WI38 (cell line): Measurements from ENCODE around the gene DICER1.

Experiments used
- H3K4me3 ChIP-seq: 2 replicates; pipeline ENCODE4 v1.5.1; 2011; ENCODE audit warnings: low read depth, mild to moderate bottlenecking, control low read depth, low read length
- TF ChIP-seq, protein P1 (sequence below): IDR thresholded peaks from 2 replicates; pipeline ENCODE4 v1.5.1; 2012; ENCODE audit warnings: low read depth, mild to moderate bottlenecking, control low read depth, low read length

Gene DICER1

DNA sequence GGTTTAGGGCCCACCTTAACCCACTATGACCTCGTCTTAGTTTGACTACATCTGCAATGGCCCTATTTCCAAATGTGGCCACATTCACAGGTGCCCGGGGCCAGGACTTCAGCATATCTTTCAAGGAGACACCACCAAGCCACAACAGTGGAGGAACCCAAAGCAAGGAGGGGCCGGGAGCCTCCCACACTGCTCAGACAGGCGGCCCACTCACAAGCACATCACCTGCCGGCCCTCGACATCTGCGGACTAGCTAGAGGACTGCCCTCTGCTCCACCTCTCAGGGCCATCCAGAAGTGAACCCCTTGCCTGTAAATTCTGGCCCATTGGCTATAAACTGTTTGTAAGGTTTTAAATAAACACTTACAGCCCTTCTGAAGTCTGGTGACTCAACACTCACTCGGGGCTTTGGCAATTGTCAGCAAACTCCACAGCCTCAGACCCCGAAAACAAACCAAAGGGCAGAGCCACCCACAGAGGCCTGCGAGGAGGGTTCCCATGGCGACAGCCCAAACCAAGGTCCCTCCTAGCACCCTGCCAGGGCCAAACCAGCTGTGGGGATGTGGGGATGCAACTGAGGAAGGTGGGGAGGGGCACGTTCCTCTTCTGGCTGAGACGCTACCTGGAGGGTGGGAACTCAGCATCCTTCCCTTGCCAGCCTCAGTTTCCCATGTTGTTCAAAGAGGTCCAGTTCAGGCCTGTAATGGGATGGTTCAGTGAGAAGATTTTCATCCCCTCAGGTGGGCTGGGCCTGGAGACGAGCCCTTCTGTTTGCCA lies 95.8 kb downstream of the DICER1 start:
- H3K4me3 ChIP-seq, result no peak overlapping the region
- TF ChIP-seq, protein P1, sequence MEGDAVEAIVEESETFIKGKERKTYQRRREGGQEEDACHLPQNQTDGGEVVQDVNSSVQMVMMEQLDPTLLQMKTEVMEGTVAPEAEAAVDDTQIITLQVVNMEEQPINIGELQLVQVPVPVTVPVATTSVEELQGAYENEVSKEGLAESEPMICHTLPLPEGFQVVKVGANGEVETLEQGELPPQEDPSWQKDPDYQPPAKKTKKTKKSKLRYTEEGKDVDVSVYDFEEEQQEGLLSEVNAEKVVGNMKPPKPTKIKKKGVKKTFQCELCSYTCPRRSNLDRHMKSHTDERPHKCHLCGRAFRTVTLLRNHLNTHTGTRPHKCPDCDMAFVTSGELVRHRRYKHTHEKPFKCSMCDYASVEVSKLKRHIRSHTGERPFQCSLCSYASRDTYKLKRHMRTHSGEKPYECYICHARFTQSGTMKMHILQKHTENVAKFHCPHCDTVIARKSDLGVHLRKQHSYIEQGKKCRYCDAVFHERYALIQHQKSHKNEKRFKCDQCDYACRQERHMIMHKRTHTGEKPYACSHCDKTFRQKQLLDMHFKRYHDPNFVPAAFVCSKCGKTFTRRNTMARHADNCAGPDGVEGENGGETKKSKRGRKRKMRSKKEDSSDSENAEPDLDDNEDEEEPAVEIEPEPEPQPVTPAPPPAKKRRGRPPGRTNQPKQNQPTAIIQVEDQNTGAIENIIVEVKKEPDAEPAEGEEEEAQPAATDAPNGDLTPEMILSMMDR, result no peak

- TF ChIP-seq, protein P1, result no peak
- H3K4me3 ChIP-seq, result no peak overlapping the region
These were observed 98.2 kb downstream of the DICER1 start for GRCh38 chr14:95059126-95059525.

GRCh38 chr14:95058491-95058890 lies 98.8 kb downstream of the DICER1 start:
- no peak overlapping the region for H3K4me3 ChIP-seq
- TF ChIP-seq, protein P1, result no peak

- no peak overlapping the region for H3K4me3 ChIP-seq
- TF ChIP-seq, protein P1, result no peak
These were observed 99.5 kb downstream of the DICER1 start for GRCh38 chr14:95057851-95058250.

DNA sequence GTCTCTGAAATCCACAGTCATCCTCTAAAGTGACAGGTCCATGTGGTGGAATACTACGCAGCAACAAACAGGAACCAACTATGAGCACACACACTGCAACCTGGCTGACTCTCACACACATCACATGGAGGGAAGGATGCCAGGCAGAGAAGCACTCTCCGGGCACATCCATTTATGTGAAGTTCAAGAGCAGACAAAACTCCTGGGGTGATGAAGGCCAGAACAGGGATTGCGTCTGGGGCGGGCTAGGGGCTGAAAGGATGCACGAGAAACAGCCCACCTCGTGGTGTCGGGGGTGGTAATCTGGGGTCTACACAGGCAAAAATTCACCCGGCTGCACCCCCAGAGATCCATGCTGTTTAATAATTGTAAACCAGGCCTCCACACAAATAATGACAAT lies 100.2 kb downstream of the DICER1 start:
- H3K4me3 ChIP-seq, result no peak overlapping the region
- TF ChIP-seq, protein P1, result no peak

GRCh38 chr14:95056476-95056875 lies 100.9 kb downstream of the DICER1 start:
- TF ChIP-seq, protein P1, result no peak
- no peak overlapping the region for H3K4me3 ChIP-seq

GRCh38 chr14:95055318-95055717 lies 102.0 kb downstream of the DICER1 start:
- TF ChIP-seq, protein P1, result no peak
- H3K4me3 ChIP-seq, result no peak overlapping the region
